Subcutaneous abdominal adipose tissue (tissue), 5 donors: ENCODE data around the gene BPIFA2.
"Not testable (repeated sequence)": the region's sequence is repeated elsewhere in the genome, so short reads cannot be mapped to it uniquely, and the experiment has no call there.

ENCODE experiments used
- H3K27ac ChIP-seq: one replicate; pipeline ENCODE4 v1.7.0; 2013; ENCODE audit warnings: low read depth, mild to moderate bottlenecking, inconsistent platforms, low read length, moderate library complexity
- H3K27me3 ChIP-seq, 5 donors: one replicate each; pipeline ENCODE4 v1.7.0; 2013; ENCODE audit warnings: low read length in 5 of 5, inconsistent platforms in 1 of 5; ENCODE audit not compliant: control insufficient read depth in 5 of 5, insufficient read depth in 4 of 5
- H3K36me3 ChIP-seq, 5 donors: one replicate each; pipeline ENCODE4 v1.7.0; 2013; ENCODE audit warnings: low read length in 5 of 5; ENCODE audit not compliant: control insufficient read depth in 5 of 5, insufficient read depth in 5 of 5
- H3K4me1 ChIP-seq, 5 donors: one replicate each; pipeline ENCODE4 v1.7.0; 2013; ENCODE audit warnings: low read length in 5 of 5, mild to moderate bottlenecking in 3 of 5, moderate library complexity in 1 of 5; ENCODE audit not compliant: control insufficient read depth in 5 of 5, insufficient read depth in 5 of 5
- H3K4me3 ChIP-seq, 5 donors: one replicate each; pipeline ENCODE4 v1.7.0; 2013; ENCODE audit warnings: low read length in 5 of 5, low read depth in 1 of 5
- H3K9ac ChIP-seq, 5 donors: one replicate each; pipeline ENCODE4 v1.7.0; 2013; ENCODE audit warnings: low read length in 5 of 5, mild to moderate bottlenecking in 4 of 5, moderate library complexity in 3 of 5
- H3K9me3 ChIP-seq, 5 donors: one replicate each; pipeline ENCODE4 v1.7.0; 2013; ENCODE audit warnings: low read length in 5 of 5; ENCODE audit not compliant: control insufficient read depth in 5 of 5
- donor health status: healthy.
- donor health status: healthy.
- donor health status: healthy.
- donor health status: healthy.
- donor health status: healthy.

Gene BPIFA2, protein sequence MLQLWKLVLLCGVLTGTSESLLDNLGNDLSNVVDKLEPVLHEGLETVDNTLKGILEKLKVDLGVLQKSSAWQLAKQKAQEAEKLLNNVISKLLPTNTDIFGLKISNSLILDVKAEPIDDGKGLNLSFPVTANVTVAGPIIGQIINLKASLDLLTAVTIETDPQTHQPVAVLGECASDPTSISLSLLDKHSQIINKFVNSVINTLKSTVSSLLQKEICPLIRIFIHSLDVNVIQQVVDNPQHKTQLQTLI

DNA sequence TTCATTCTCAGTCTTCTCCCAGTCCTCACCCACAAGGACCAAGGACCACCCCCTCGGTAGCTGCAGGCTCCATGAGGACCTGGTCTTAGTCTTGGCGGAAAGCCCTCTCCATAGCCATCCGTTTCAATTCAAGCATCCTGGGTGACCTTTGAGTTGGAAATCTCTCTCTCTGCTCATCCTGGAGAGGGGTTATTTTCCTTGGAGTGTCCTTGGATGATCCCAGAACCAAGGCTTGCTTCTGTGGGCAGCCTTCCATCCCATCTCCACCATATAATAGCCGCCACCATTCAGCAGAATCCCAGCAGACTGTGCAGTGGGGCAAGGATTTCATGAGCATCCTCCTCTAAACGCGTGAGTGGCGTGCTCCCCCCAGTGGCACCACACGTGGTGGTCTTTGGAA, at the start of gene BPIFA2:
BPIFA2 (plus strand) TSS at position 301 of the 400 bp plus-strand sequence. CDS start 987 bp downstream, outside the sequence.
- Histone ChIP-seq H3K4me1 (no peaks in the 10 kb centered on the region), H3K4me3 (no peak within 1 kb of the TSS), H3K36me3 (no peaks in the 10 kb centered on the region), H3K9ac (no peak within 1 kb of the TSS), H3K9me3 (peaks cover 0 to 16% (median 8%) of the 10 kb centered on the region in 5 donors), H3K27ac (no peak within 1 kb of the TSS), H3K27me3 (peaks cover 4 to 14% (median 6%) of the 10 kb centered on the region in 5 donors)

GRCh38 chr20:33119725-33120720, 47.9 kb upstream of the BPIFA2 start:
- H3K4me3 ChIP-seq, result no peak overlapping the region
- no peaks in the 10 kb centered on the region for H3K4me1 ChIP-seq

GRCh38 chr20:33120934-33121333, 47.0 kb upstream of the BPIFA2 start:
- Histone ChIP-seq H3K36me3 (no peaks in the 10 kb centered on the region), H3K9ac (no peak overlapping the region), H3K27me3 (peaks cover 0 to 4% (median 0%) of the 10 kb centered on the region in 5 donors), H3K4me1 (no peaks in the 10 kb centered on the region), H3K27ac (no peak overlapping the region), H3K9me3 (peaks cover 0 to 7% (median 4%) of the 10 kb centered on the region in 5 donors), H3K4me3 (no peak overlapping the region)

More at GRCh38 chr20:33119725-33120720, 47.9 kb upstream of the BPIFA2 start:
- Histone ChIP-seq H3K36me3 (no peaks in the 10 kb centered on the region), H3K9me3 (peaks cover 0 to 7% (median 4%) of the 10 kb centered on the region in 5 donors), H3K9ac (no peak overlapping the region), H3K27ac (no peak overlapping the region), H3K27me3 (peaks cover 0 to 4% (median 0%) of the 10 kb centered on the region in 5 donors)

DNA sequence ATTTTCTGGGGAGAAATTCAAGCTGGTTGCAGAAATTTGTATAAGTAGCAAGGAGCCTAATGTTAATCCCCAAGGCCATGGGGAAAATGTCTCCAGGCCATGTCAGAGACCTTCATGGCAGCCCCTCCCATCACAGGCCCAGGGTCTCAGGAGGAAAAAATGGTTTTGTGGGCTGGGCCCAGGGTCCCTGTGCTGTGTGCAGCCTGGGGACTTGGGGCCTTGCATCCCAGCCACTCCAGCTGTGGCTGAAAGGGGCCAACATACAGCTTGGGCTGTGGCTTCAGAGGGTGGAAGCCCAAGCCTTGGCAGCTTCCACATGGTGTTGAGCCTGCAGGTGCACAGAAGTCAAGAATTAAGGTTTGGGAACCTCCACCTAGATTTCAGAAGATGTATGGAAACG, 45.7 kb upstream of the BPIFA2 start:
- not testable (repeated sequence) for H3K4me3 ChIP-seq, H3K27ac ChIP-seq, H3K9ac ChIP-seq, H3K27me3 ChIP-seq, H3K36me3 ChIP-seq, H3K4me1 ChIP-seq, H3K9me3 ChIP-seq

- Histone ChIP-seq H3K9me3 (peaks cover 0 to 7% (median 4%) of the 10 kb centered on the region in 5 donors), H3K4me3 (no peak overlapping the region), H3K27ac (no peak overlapping the region), H3K36me3 (no peaks in the 10 kb centered on the region), H3K27me3 (peaks cover 0 to 6% (median 0%) of the 10 kb centered on the region in 5 donors), H3K9ac (no peak overlapping the region), H3K4me1 (no peaks in the 10 kb centered on the region)
Observed at GRCh38 chr20:33124261-33124660, 43.7 kb upstream of the BPIFA2 start.

DNA sequence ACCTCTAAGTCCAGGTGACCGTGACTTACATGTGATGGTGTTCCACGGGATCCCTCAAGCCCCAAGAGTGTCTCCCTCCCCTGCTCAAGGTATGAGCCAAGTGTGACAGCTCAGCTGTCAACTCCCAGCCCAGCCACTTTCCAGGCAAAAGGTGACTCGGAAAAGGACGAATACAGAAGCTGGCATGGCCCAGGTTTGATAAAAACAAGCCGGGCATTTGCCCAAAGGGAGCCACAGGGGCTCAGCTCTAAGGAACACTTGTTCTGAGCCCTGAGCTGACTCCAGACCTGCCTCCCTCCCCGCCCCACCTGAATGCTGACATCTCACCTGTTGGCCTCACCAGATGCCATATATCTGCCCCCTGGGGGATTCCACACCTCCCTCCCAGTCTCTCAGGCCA, 43.0 kb upstream of the BPIFA2 start:
- H3K27ac ChIP-seq, result no peak overlapping the region
- H3K36me3 ChIP-seq, result no peaks in the 10 kb centered on the region
- H3K4me1 ChIP-seq, result no peaks in the 10 kb centered on the region
- H3K9me3 ChIP-seq, result peaks cover 0 to 6% (median 4%) of the 10 kb centered on the region in 5 donors
- no peak overlapping the region for H3K9ac ChIP-seq
- H3K4me3 ChIP-seq, result no peak overlapping the region
- peaks cover 0 to 6% (median 0%) of the 10 kb centered on the region in 5 donors for H3K27me3 ChIP-seq

DNA sequence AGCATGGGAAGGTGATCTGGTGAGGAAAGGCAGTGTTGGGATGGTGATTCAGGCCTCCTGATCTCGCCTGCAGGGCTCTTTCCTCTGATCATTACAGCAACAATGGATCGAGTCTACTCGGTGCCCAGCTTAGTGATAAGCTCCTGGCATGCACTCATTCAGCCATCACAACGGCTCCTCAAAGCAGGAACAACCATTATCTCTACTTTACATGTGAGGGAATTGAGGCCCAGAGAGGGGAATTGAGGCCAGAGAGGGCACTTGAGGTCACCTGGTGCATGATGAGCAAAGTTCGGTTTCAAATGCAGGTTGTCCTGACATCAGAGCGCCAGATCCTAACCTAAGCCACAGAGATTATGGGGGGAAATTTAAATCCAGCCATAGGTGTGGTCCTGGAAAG, 42.0 kb upstream of the BPIFA2 start:
- H3K4me1 ChIP-seq, result peaks cover 0 to 7% (median 2%) of the 10 kb centered on the region in 5 donors
- H3K27ac ChIP-seq, result no peak overlapping the region
- no peak overlapping the region for H3K4me3 ChIP-seq
- H3K27me3 ChIP-seq, result peaks cover 0 to 6% (median 0%) of the 10 kb centered on the region in 5 donors
- H3K9me3 ChIP-seq, result no peaks in the 10 kb centered on the region
- no peak overlapping the region for H3K9ac ChIP-seq
- H3K36me3 ChIP-seq, result no peaks in the 10 kb centered on the region

- H3K9me3 ChIP-seq, result no peaks in the 10 kb centered on the region
- peaks cover 0 to 6% (median 0%) of the 10 kb centered on the region in 5 donors for H3K27me3 ChIP-seq
- no peak overlapping the region for H3K27ac ChIP-seq
- no peaks in the 10 kb centered on the region for H3K36me3 ChIP-seq
- no peak overlapping the region for H3K9ac ChIP-seq
- no peak overlapping the region for H3K4me3 ChIP-seq
- H3K4me1 ChIP-seq, result peaks cover 1 to 23% (median 17%) of the 10 kb centered on the region in 5 donors
Observed at GRCh38 chr20:33127422-33128097, 40.4 kb upstream of the BPIFA2 start.

- Histone ChIP-seq H3K4me3 (no peak overlapping the region), H3K9ac (no peak overlapping the region), H3K36me3 (no peaks in the 10 kb centered on the region), H3K27me3 (peaks cover 0 to 2% (median 0%) of the 10 kb centered on the region in 5 donors), H3K9me3 (no peaks in the 10 kb centered on the region), H3K4me1 (peaks cover 3 to 30% (median 26%) of the 10 kb centered on the region in 5 donors), H3K27ac (no peak overlapping the region)
Observed at GRCh38 chr20:33130568-33131061, 37.3 kb upstream of the BPIFA2 start.
